Measurements from ENCODE around the gene GLT8D2. TPM values are rescaled to one million over a fixed set of nuclear protein-coding genes. Genes with fewer than 3 reads are reported as not detected.

The GLT8D2 gene, protein sequence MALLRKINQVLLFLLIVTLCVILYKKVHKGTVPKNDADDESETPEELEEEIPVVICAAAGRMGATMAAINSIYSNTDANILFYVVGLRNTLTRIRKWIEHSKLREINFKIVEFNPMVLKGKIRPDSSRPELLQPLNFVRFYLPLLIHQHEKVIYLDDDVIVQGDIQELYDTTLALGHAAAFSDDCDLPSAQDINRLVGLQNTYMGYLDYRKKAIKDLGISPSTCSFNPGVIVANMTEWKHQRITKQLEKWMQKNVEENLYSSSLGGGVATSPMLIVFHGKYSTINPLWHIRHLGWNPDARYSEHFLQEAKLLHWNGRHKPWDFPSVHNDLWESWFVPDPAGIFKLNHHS
- 0.28 and 0.60 TPM in 2 replicates for polyA plus RNA-seq

DNA sequence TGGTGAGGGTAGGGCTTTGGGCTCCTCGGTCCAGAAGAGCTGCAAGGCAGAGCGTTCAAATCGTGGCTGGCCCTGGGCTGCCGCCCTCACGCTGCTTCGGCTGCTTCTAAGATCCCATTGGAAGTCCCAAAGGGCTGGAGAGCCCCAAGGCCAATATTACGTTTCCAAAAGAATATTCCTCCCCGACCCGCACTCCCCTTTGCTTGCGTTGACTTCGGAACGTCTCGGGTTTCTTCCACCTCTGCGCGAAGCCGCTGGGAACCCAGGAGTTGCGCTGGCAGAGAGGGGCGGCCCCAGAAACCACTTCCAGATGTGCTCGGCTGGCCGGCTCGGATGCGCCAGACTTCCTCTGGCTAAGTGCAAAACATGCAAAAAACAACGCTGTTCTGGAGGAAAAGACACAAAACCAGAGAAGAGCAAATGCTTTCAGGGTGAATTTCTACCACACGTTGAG is at the start of gene GLT8D2:
GLT8D2 (minus strand) TSS at position 285 of the 454 bp plus-strand sequence. CDS start 30,539 bp downstream, outside the sequence.

DNA sequence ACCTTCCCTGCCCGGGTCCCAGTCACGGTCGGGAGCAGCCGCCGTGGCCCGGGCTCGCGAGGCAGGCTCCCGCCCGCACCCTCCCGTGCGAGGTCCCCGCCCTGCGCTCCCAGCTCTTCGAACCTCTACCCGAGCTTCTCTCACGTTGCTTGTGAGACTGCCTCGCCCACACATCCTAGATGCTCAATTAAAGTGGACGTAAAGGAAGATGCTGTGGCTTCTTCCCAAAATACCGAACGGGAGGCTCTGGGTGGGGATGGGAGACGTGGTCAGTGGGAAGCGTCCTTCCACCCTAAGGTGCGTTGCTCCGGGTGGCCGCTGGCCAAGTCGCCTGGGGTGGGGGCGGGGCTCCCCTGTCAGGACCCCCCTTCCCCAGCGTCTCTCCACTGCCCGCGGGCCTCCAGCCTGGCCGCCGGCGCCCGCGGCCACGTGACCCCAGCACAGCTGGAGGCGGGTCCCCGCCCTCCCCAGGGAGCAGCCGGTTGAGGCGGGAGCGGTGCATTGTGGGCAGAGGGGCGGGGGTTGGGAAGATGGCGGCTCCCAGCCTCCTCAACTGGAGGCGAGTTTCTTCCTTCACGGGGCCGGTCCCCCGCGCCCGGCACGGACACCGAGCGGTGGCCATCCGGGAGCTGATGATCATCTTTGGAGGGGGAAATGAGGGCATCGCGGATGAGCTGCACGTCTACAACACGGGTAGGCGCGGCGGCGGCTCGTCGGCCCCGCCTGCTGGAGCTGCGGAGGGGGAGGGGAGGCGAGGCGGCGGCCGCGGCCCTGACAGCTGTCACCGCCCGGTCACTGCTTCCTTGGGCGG is 14.2 kb upstream of the GLT8D2 start, which contains the start of gene HCFC2:
HCFC2 (plus strand) TSS at position 501 of the 811 bp plus-strand sequence; CDS start at position 531, 30 bp downstream.

DNA sequence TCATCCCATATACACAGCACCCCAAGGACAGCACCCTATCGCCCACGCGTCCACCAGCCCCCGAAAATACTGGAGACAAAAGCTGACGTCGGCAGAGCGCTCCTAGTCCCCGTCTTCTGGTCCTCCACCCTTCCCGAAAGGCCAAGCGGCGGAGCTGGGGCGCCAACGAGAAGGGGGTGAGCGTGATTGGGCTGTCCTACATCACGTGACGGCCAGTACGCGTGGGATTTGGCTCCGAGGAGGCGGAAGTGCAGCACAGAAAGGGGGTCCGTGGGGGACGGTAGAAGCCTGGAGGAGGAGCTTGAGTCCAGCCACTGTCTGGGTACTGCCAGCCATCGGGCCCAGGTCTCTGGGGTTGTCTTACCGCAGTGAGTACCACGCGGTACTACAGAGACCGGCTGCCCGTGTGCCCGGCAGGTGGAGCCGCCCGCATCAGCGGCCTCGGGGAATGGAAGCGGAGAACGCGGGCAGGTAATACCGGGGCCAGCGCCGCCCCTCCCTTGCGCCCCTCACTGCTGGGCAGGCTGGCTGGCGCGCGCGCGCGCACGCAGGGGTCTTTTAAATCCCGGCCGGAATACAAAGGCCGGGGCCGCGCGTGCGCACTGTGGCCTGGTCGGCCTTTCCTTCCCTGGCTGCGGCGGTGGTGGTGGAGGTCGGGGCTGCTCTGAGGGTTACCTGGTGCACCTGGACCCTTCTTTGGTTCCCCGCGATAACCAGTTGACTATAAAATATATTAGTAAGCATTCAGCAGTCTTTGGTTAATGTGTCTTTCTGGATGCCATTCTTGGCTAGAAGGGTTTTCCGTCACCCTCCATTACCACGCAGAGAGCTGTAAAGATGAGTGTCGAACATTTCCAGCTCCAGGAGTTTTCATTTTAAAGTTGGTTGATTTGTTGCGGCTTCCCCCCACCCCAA is 84.1 kb downstream of the GLT8D2 start, which contains the start of gene TDG:
TDG (plus strand) TSS at position 283 of the 915 bp plus-strand sequence; CDS start at position 449, 166 bp downstream.

Other genes starting within 250 kb of the GLT8D2 start
- 2.4 and 2.9 TPM in 2 replicates for gene NT5DC3, start 209.0 kb downstream of the GLT8D2 start, polyA plus RNA-seq
- 426 and 432 TPM in 2 replicates for gene HSP90B1, start 119.8 kb downstream of the GLT8D2 start, polyA plus RNA-seq
- gene TDG, start 84.3 kb downstream of the GLT8D2 start, polyA plus RNA-seq, result 12.9 and 16.4 TPM in 2 replicates
- 15.6 and 16.7 TPM in 2 replicates for gene HCFC2, start 14.3 kb upstream of the GLT8D2 start, polyA plus RNA-seq
- gene NFYB, start 88.0 kb upstream of the GLT8D2 start, polyA plus RNA-seq, result 18.1 and 24.0 TPM in 2 replicates
- 70.5 and 81.6 TPM in 2 replicates for gene TXNRD1, start 165.6 kb upstream of the GLT8D2 start, polyA plus RNA-seq